ENCODE measurements around the gene ZNF69.

The ZNF69 gene

DNA sequence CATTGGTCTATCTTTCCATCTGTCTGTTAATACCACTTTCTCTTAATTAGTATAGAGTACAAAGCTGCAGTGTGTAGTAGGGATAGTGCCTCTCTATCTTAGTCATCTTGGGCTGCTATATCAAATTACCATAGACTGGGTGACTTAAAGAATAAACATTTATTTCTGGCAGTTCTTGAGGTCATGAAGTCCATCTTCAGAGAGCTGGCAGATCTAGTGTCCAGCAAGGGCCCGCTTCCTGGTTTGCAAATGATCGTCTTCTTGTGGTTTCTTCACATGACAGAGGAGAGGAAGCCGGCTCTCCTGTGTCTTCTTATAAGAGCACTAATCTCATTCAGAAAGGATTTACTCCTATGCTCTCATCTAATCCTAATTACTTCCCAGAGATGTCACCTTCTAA, 43.5 kb downstream of the ZNF69 start:
- TF ChIP-seq ZBTB7A (IDR thresholded peaks at IDR 0.05; ENCODE audit: low read depth), result no peak
- no peak for TF ChIP-seq FOXM1 (IDR thresholded peaks at IDR 0.05; ENCODE audit: borderline replicate concordance, low read depth)
- TF ChIP-seq CREB1 (IDR thresholded peaks at IDR 0.05; ENCODE audit: low read depth), result no peak
- no peak for TF ChIP-seq TEAD4 (IDR thresholded peaks at IDR 0.05)
- TF ChIP-seq, protein P1, sequence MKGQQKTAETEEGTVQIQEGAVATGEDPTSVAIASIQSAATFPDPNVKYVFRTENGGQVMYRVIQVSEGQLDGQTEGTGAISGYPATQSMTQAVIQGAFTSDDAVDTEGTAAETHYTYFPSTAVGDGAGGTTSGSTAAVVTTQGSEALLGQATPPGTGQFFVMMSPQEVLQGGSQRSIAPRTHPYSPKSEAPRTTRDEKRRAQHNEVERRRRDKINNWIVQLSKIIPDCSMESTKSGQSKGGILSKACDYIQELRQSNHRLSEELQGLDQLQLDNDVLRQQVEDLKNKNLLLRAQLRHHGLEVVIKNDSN (IDR thresholded peaks at IDR 0.05), result no peak
- TF ChIP-seq EP300 (IDR thresholded peaks at IDR 0.05; ENCODE audit: borderline replicate concordance), result no peak
- TF ChIP-seq, protein P2, sequence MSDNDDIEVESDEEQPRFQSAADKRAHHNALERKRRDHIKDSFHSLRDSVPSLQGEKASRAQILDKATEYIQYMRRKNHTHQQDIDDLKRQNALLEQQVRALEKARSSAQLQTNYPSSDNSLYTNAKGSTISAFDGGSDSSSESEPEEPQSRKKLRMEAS (IDR thresholded peaks at IDR 0.05), result no peak
- no peak for TF ChIP-seq CEBPB (IDR thresholded peaks at IDR 0.05)
- TF ChIP-seq, protein P3, sequence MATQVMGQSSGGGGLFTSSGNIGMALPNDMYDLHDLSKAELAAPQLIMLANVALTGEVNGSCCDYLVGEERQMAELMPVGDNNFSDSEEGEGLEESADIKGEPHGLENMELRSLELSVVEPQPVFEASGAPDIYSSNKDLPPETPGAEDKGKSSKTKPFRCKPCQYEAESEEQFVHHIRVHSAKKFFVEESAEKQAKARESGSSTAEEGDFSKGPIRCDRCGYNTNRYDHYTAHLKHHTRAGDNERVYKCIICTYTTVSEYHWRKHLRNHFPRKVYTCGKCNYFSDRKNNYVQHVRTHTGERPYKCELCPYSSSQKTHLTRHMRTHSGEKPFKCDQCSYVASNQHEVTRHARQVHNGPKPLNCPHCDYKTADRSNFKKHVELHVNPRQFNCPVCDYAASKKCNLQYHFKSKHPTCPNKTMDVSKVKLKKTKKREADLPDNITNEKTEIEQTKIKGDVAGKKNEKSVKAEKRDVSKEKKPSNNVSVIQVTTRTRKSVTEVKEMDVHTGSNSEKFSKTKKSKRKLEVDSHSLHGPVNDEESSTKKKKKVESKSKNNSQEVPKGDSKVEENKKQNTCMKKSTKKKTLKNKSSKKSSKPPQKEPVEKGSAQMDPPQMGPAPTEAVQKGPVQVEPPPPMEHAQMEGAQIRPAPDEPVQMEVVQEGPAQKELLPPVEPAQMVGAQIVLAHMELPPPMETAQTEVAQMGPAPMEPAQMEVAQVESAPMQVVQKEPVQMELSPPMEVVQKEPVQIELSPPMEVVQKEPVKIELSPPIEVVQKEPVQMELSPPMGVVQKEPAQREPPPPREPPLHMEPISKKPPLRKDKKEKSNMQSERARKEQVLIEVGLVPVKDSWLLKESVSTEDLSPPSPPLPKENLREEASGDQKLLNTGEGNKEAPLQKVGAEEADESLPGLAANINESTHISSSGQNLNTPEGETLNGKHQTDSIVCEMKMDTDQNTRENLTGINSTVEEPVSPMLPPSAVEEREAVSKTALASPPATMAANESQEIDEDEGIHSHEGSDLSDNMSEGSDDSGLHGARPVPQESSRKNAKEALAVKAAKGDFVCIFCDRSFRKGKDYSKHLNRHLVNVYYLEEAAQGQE (IDR thresholded peaks at IDR 0.05; ENCODE audit: low read depth), result no peak
- no peak for TF ChIP-seq TAF1 (IDR thresholded peaks at IDR 0.05; ENCODE audit: low read depth)
- no peak for TF ChIP-seq TCF12 (IDR thresholded peaks at IDR 0.05; ENCODE audit: low read depth)
- TF ChIP-seq EGR1 (IDR thresholded peaks at IDR 0.05), result no peak
- no peak for TF ChIP-seq NFIC (IDR thresholded peaks at IDR 0.05)
- TF ChIP-seq RAD21 (IDR thresholded peaks at IDR 0.05; ENCODE audit: low read depth), result no peak
- TF ChIP-seq YY1 (IDR thresholded peaks at IDR 0.05; ENCODE audit: low read depth), result no peak

DNA sequence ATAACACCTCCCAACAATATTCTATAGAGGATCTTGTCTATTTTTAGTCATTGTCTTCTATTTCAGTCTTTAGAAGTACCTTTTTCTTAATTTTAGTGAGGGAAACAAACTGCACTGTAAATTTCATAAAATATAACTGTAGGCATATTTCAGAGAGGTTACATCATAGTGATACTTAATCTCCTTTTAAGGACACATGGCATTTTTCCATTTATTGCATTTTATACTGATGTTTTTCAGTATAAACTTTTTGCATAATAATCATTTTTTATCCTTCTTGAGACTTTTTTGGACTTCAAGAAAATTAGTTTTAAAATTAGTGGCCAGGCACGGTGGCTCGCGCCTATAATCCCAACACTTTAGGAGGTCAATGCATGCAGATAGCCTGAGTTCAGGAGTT, 43.9 kb downstream of the ZNF69 start:
- TF ChIP-seq FOXM1 (IDR thresholded peaks at IDR 0.05; ENCODE audit: borderline replicate concordance, low read depth) (no peak), TCF12 (IDR thresholded peaks at IDR 0.05; ENCODE audit: low read depth) (no peak), RAD21 (IDR thresholded peaks at IDR 0.05; ENCODE audit: low read depth) (no peak), CEBPB (IDR thresholded peaks at IDR 0.05) (no peak), EP300 (IDR thresholded peaks at IDR 0.05; ENCODE audit: borderline replicate concordance) (no peak), CREB1 (IDR thresholded peaks at IDR 0.05; ENCODE audit: low read depth) (no peak), ZBTB7A (IDR thresholded peaks at IDR 0.05; ENCODE audit: low read depth) (no peak), TAF1 (IDR thresholded peaks at IDR 0.05; ENCODE audit: low read depth) (no peak)
- TF ChIP-seq, protein P1 (IDR thresholded peaks at IDR 0.05), result no peak
- TF ChIP-seq, protein P2 (IDR thresholded peaks at IDR 0.05), result no peak
- TF ChIP-seq, protein P3 (IDR thresholded peaks at IDR 0.05; ENCODE audit: low read depth), result no peak

DNA sequence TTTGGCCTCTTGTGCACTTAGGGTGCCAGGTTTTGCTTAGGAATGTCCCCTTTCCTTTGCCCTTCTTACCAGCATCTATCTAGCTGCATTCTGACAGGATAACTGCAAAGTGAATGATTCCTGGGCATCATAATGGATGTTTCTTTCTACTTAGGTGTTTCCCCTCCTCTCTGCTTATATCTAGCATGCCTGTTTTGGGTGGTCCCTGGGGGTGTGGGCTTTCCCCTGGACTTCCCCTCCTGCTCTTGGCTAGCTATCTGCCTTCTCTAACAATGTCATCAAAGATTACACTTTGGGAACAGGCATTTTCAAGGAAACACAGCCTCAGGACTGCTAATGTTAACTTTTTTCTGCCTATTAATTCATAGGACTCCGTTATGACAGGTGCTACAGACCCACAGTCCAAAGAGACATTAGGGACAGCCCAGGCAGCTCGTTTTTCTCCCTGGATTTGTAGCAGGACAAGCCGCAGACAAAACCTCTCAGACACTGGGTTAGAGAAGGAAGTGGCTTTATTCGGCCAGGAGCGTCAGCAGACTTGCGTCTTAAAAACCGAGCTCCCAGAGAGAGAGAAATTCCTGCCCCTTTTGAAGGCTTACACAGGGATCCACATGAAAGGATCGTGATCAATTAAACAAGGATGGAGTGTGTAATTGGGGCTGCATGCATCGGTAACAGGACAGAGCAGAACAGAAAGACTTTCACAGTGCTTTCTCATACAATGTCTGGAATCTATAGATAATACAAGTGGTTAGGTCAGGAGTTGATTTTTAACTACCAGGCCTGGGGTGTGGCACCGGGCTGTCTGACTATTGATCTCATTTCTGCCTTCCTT, 54.6 kb downstream of the ZNF69 start:
- no peak for TF ChIP-seq EP300 (IDR thresholded peaks at IDR 0.05; ENCODE audit: borderline replicate concordance)
- TF ChIP-seq ZBTB7A (IDR thresholded peaks at IDR 0.05; ENCODE audit: low read depth), result no peak
- TF ChIP-seq CEBPB (IDR thresholded peaks at IDR 0.05), result no peak
- TF ChIP-seq TAF1 (IDR thresholded peaks at IDR 0.05; ENCODE audit: low read depth), result no peak
- no peak for TF ChIP-seq TEAD4 (IDR thresholded peaks at IDR 0.05)
- no peak for TF ChIP-seq FOXM1 (IDR thresholded peaks at IDR 0.05; ENCODE audit: borderline replicate concordance, low read depth)
- TF ChIP-seq YY1 (IDR thresholded peaks at IDR 0.05; ENCODE audit: low read depth), result no peak
- TF ChIP-seq, protein P1 (IDR thresholded peaks at IDR 0.05), result no peak
- TF ChIP-seq EGR1 (IDR thresholded peaks at IDR 0.05), result no peak
- no peak for TF ChIP-seq CREB1 (IDR thresholded peaks at IDR 0.05; ENCODE audit: low read depth)
- no peak for TF ChIP-seq NFIC (IDR thresholded peaks at IDR 0.05)
- no peak for TF ChIP-seq TCF12 (IDR thresholded peaks at IDR 0.05; ENCODE audit: low read depth)
- TF ChIP-seq RAD21 (IDR thresholded peaks at IDR 0.05; ENCODE audit: low read depth), result no peak
- TF ChIP-seq, protein P2 (IDR thresholded peaks at IDR 0.05), result no peak

DNA sequence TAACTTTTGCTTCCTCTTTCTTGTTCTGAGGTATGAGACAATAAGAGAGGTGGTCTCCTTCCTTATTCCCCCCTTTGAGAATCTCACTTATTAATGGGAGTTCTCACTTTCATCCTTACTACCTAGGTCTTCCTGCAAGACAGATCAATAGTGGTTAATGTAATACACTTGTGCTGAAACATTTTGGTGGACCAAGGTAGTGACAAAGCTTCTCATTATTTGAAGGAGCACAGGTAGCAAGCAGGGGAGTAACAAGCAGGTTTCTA, 55.2 kb downstream of the ZNF69 start:
- TF ChIP-seq, protein P1 (IDR thresholded peaks at IDR 0.05), result 0 out of 2 replicates have a peak, but pooled peaks have one; percentile 19
- TF ChIP-seq, protein P3 (IDR thresholded peaks at IDR 0.05; ENCODE audit: low read depth), result no peak

Measured in Ishikawa (cell line).